GM23338 (cell line): ENCODE measurements around the gene PWP2. TPM values are rescaled to one million over a fixed set of nuclear protein-coding genes. Genes with fewer than 3 reads are reported as not detected.
A peak's percentile ranks its signal among the peaks of the same experiment; 100 is the strongest.

Experiments used
- ATAC-seq: fragments of 200-7000 bp; cut with Tn5 transposase; 3 replicates; pipeline ENCODE4 v1.9.1; 2020
- DNase-seq: peaks from one replicate; pipeline ENCODE4 v3.0.0-alpha.2; 2015; ENCODE audit warnings: low spot score
- H2AFZ ChIP-seq: fragments of 200-600 bp; sonication (generic); 2 replicates; pipeline ENCODE4 v1.8.0; 2016; ENCODE audit warnings: antibody characterized with exemption, mild to moderate bottlenecking, moderate library complexity
- H3F3A ChIP-seq: fragments of 200-600 bp; sonication (generic); replicated peaks from 2 replicates; pipeline ENCODE4 v1.8.0; 2017; ENCODE audit warnings: antibody characterized with exemption, mixed run types, low read depth
- H3K27ac ChIP-seq: fragments of 200-600 bp; sonication (generic); 2 replicates; pipeline ENCODE4 v1.6.1; 2016; ENCODE audit warnings: low read depth
- H3K27me3 ChIP-seq: fragments of 200-600 bp; sonication (generic); 2 replicates; pipeline ENCODE4 v1.8.0; 2016; ENCODE audit warnings: mild to moderate bottlenecking, mixed run types, moderate library complexity; ENCODE audit not compliant: insufficient read depth
- H3K36me3 ChIP-seq: fragments of 200-600 bp; sonication (generic); 2 replicates; pipeline ENCODE4 v1.8.0; 2016; ENCODE audit warnings: mild to moderate bottlenecking; ENCODE audit not compliant: insufficient read depth
- H3K4me1 ChIP-seq: fragments of 200-600 bp; sonication (generic); 2 replicates; pipeline ENCODE4 v1.8.0; 2016; ENCODE audit warnings: mild to moderate bottlenecking, moderate library complexity; ENCODE audit not compliant: insufficient read depth
- H3K4me2 ChIP-seq: fragments of 200-600 bp; sonication (generic); 2 replicates; pipeline ENCODE4 v1.7.1; 2017; ENCODE audit warnings: mixed run types
- H3K4me3 ChIP-seq: fragments of 200-600 bp; sonication (generic); 2 replicates; pipeline ENCODE4 v1.6.1; 2016; ENCODE audit warnings: mixed run types
- H3K79me2 ChIP-seq: fragments of 200-600 bp; sonication (generic); replicated peaks from 2 replicates; pipeline ENCODE4 v1.8.0; 2017; ENCODE audit warnings: mild to moderate bottlenecking; ENCODE audit not compliant: insufficient read depth
- H3K9me2 ChIP-seq: fragments of 200-600 bp; sonication (generic); 2 replicates; pipeline ENCODE4 v1.8.0; 2017; ENCODE audit not compliant: insufficient read depth
- H4K20me1 ChIP-seq: fragments of 200-600 bp; sonication (generic); replicated peaks from 2 replicates; pipeline ENCODE4 v1.8.0; 2017; ENCODE audit warnings: mild to moderate bottlenecking; ENCODE audit not compliant: insufficient read depth
- H3K27ac Mint-ChIP-seq: 2 replicates; pipeline ENCODE4 v1.8.0; 2020; ENCODE audit warnings: inconsistent platforms, mild to moderate bottlenecking, moderate library complexity, mixed read lengths
- H3K27me3 Mint-ChIP-seq: 3 replicates; pipeline ENCODE4 v1.8.0; 2022; ENCODE audit warnings: low read depth, mild to moderate bottlenecking, moderate library complexity, mixed read lengths, inconsistent platforms; ENCODE audit not compliant: insufficient read depth, poor library complexity
- H3K36me3 Mint-ChIP-seq: 3 replicates; pipeline ENCODE4 v1.8.0; 2021; ENCODE audit warnings: low read depth, mild to moderate bottlenecking, inconsistent platforms, moderate library complexity, mixed read lengths
- H3K4me1 Mint-ChIP-seq: 3 replicates; pipeline ENCODE4 v1.8.0; 2020; ENCODE audit warnings: mild to moderate bottlenecking, inconsistent platforms, mixed read lengths
- H3K4me3 Mint-ChIP-seq: 3 replicates; pipeline ENCODE4 v1.8.0; 2021; ENCODE audit warnings: moderate library complexity, mild to moderate bottlenecking, inconsistent platforms, mixed read lengths
- H3K9me3 Mint-ChIP-seq: 3 replicates; pipeline ENCODE4 v1.8.0; 2020; ENCODE audit warnings: moderate library complexity, mild to moderate bottlenecking, inconsistent platforms, mixed read lengths
- CREB1 ChIP-seq: fragments of 250-450 bp; sonication (Bioruptor Pico); IDR thresholded peaks from 2 replicates; pipeline ENCODE4 v1.5.0; 2020; ENCODE audit warnings: low read depth, mild to moderate bottlenecking, moderate library complexity
- CTCF ChIP-seq, 2 experiments: fragments of 200-600 bp in 1 of 2; sonication (generic) in 1 of 2; conservative IDR thresholded peaks; 2 replicates each; pipeline versions ENCODE4 v1.5.1 to v1.6.1; 2016 to 2017; ENCODE audit warnings: antibody characterized with exemption in 2 of 2, low read depth in 2 of 2, mild to moderate bottlenecking in 2 of 2, moderate library complexity in 1 of 2
- EZH2phosphoT487 ChIP-seq: fragments of 200-600 bp; sonication (generic); IDR thresholded peaks from one replicate; pipeline ENCODE4 v1.8.1; 2018; ENCODE audit warnings: antibody characterized with exemption; ENCODE audit not compliant: unreplicated experiment
- NANOG ChIP-seq: IDR thresholded peaks from 2 replicates; pipeline ENCODE4 v1.6.1; 2016; ENCODE audit warnings: antibody characterized with exemption, borderline replicate concordance
- POLR2AphosphoS5 ChIP-seq: IDR thresholded peaks from 2 replicates; pipeline ENCODE4 v1.6.1; 2016; ENCODE audit warnings: antibody characterized with exemption, low read depth
- REST ChIP-seq: IDR thresholded peaks from one replicate; pipeline ENCODE4 v1.6.1; 2018; ENCODE audit warnings: antibody characterized with exemption; ENCODE audit not compliant: unreplicated experiment
- STAT1 ChIP-seq: IDR thresholded peaks from one replicate; pipeline ENCODE4 v1.6.1; 2016; ENCODE audit warnings: antibody characterized with exemption; ENCODE audit not compliant: unreplicated experiment
- ZNF331 ChIP-seq: fragments of 250-450 bp; sonication (Bioruptor Pico); IDR thresholded peaks from 2 replicates; pipeline ENCODE4 v1.5.0; 2020; ENCODE audit warnings: low read depth, mild to moderate bottlenecking, moderate library complexity
- polyA plus RNA-seq: library from polyadenylated mRNA; unstranded; fragments of >200 nt; fragmentation: Nextera tagmentation; extraction: Ambion mirVana; gene quantifications from 2 replicates; pipeline ENCODE4 v1.2.1, GENCODE V29; 2016
- total RNA-seq: library from RNA; depleted of rRNA; stranded (reverse); fragments of >200 nt; shearing (Covaris generic); gene quantifications from 2 replicates; pipeline ENCODE4 v1.2.3, GENCODE V29; 2014

Gene PWP2
- total and polyA plus RNA-seq, 2 experiments from 2014 or later, result 18.2 to 59.2 TPM

GRCh38 chr21:44062380-44062779, 44.8 kb upstream of the PWP2 start (continued):
- TF ChIP-seq CTCF (conservative IDR thresholded peaks at IDR 0.05; ENCODE audit: low read depth in 2 of 2) (no peak), ZNF331 (CRISPR knock-in tag) (no peak)

GRCh38 chr21:44063151-44063912, 43.9 kb upstream of the PWP2 start:
- Mint-ChIP-seq H3K9me3 (no peaks in the 10 kb centered on the region), H3K4me3 (no peak overlapping the region), H3K27ac (no peak overlapping the region), H3K27me3 (peaks cover 2% of the 10 kb centered on the region), H3K4me1 (peaks cover 6% of the 10 kb centered on the region), H3K36me3 (peaks cover 33% of the 10 kb centered on the region)
- TF ChIP-seq NANOG, result no peak
- TF ChIP-seq REST, result no peak
- no peak for TF ChIP-seq STAT1
- no peak for TF ChIP-seq CREB1 (CRISPR knock-in tag)
- H3K27me3 ChIP-seq, result no peaks in the 10 kb centered on the region
- DNase-seq, result no peak
- no peak overlapping the region for H2AFZ ChIP-seq
- ATAC-seq, result no peak
- no peak overlapping the region for H3K27ac ChIP-seq
- no peaks in the 10 kb centered on the region for H3K4me1 ChIP-seq
- H4K20me1 ChIP-seq, result peaks cover 6% of the 10 kb centered on the region
- H3K4me2 ChIP-seq, result no peak overlapping the region
- H3K4me3 ChIP-seq, result no peak overlapping the region
- H3K79me2 ChIP-seq, result peaks cover 9% of the 10 kb centered on the region
- peaks cover 26% of the 10 kb centered on the region for H3K36me3 ChIP-seq
- H3K9me2 ChIP-seq, result no peaks in the 10 kb centered on the region
- H3F3A ChIP-seq, result no peaks in the 10 kb centered on the region

GRCh38 chr21:44064852-44065403, 42.3 kb upstream of the PWP2 start:
- H3K9me2 ChIP-seq, result no peaks in the 10 kb centered on the region
- no peak overlapping the region for H3K4me3 ChIP-seq
- TF ChIP-seq EZH2phosphoT487 (no peak), POLR2AphosphoS5 (no peak), REST (no peak)
- no peaks in the 10 kb centered on the region for H3F3A ChIP-seq
- peaks cover 26% of the 10 kb centered on the region for H3K36me3 ChIP-seq
- peaks cover 6% of the 10 kb centered on the region for H4K20me1 ChIP-seq
- peaks cover 6% of the 10 kb centered on the region for H3K4me1 Mint-ChIP-seq
- peaks cover 5% of the 10 kb centered on the region for H3K27me3 Mint-ChIP-seq
- no peak overlapping the region for H2AFZ ChIP-seq
- H3K79me2 ChIP-seq, result peaks cover 16% of the 10 kb centered on the region
- H3K9me3 Mint-ChIP-seq, result no peaks in the 10 kb centered on the region
- no peak for DNase-seq
- no peak for ATAC-seq
- H3K27me3 ChIP-seq, result no peaks in the 10 kb centered on the region
- H3K27ac Mint-ChIP-seq, result peak overlapping the region; percentile 9; the same call in 1 of the 2 replicates
- H3K36me3 Mint-ChIP-seq, result peaks cover 22% of the 10 kb centered on the region
- no peak overlapping the region for H3K4me2 ChIP-seq
- no peak overlapping the region for H3K27ac ChIP-seq
- H3K4me1 ChIP-seq, result no peaks in the 10 kb centered on the region
- no peak overlapping the region for H3K4me3 Mint-ChIP-seq
